Endothelial cell (in vitro differentiated cells): ENCODE data around the gene AMBP. TPM values are rescaled to one million over a fixed set of nuclear protein-coding genes. Genes with fewer than 3 reads are reported as not detected.

Source experiments
- DNase-seq: peaks from one replicate; pipeline ENCODE4 v3.0.0; 2021; ENCODE audit warnings: low spot score
- H3K27ac Mint-ChIP-seq: one replicate; pipeline ENCODE4 v1.8.0; 2021; ENCODE audit warnings: mixed read lengths, inconsistent platforms; ENCODE audit not compliant: unreplicated experiment
- H3K27me3 Mint-ChIP-seq: one replicate; pipeline ENCODE4 v1.8.0; 2021; ENCODE audit warnings: mild to moderate bottlenecking, moderate library complexity, mixed read lengths, inconsistent platforms; ENCODE audit not compliant: unreplicated experiment
- H3K36me3 Mint-ChIP-seq: one replicate; pipeline ENCODE4 v1.8.0; 2021; ENCODE audit warnings: mild to moderate bottlenecking, low read depth, mixed read lengths, inconsistent platforms; ENCODE audit not compliant: unreplicated experiment
- H3K4me1 Mint-ChIP-seq: one replicate; pipeline ENCODE4 v1.8.0; 2021; ENCODE audit warnings: mild to moderate bottlenecking, mixed read lengths, inconsistent platforms; ENCODE audit not compliant: unreplicated experiment
- H3K4me3 Mint-ChIP-seq: one replicate; pipeline ENCODE4 v1.8.0; 2021; ENCODE audit warnings: mild to moderate bottlenecking, mixed read lengths, inconsistent platforms; ENCODE audit not compliant: unreplicated experiment
- H3K9me3 Mint-ChIP-seq: one replicate; pipeline ENCODE4 v1.8.0; 2021; ENCODE audit warnings: mixed read lengths, inconsistent platforms; ENCODE audit not compliant: unreplicated experiment
- CTCF ChIP-seq: fragments of 200-600 bp; sonication (generic); IDR thresholded peaks from one replicate; pipeline ENCODE4 v1.5.0; 2021; ENCODE audit warnings: antibody characterized with exemption; ENCODE audit not compliant: unreplicated experiment
- total RNA-seq: library from RNA; stranded (reverse); fragmentation: NEBNext Ultra II Directional; extraction: Animal tissue kit (Norgen Biotek cat#: 25700); gene quantifications from one replicate; pipeline ENCODE4 v1.2.1, GENCODE V29; 2021; ENCODE audit not compliant: unreplicated experiment

Gene AMBP
- total RNA-seq, 1 donor from 2014 or later = not detected

- Mint-ChIP-seq H3K9me3 (no peaks in the 10 kb centered on the region), H3K27ac (no peak overlapping the region), H3K36me3 (peaks cover 40% of the 10 kb centered on the region), H3K4me1 (peaks cover 17% of the 10 kb centered on the region), H3K4me3 (peak overlapping the region; percentile 43), H3K27me3 (peaks cover 8% of the 10 kb centered on the region)
- DNase-seq = no peak
- TF ChIP-seq CTCF = no peak
Measured at GRCh38 chr9:114029311-114030170, 48.6 kb downstream of the AMBP start.

DNA sequence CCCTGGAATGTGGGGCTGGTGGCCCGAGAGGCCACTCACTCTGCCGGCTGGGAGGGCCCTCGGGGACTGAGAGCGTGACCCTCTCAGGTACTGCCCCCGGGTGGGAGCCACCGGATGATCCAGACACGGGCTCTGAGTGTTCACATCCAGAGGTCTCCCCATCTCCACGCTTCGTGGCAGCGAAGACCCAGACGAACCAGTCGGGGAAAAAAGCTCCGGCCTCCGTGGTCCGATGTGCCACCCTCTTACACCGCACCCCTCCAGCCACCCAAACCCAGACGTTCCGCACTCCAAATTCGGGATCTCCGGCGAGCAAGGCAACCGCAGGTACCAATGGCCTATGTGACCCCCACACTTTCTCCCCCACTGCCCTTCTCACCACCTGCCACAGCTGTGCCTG lies 49.5 kb downstream of the AMBP start:
- no peak for DNase-seq
- Mint-ChIP-seq H3K9me3 (peaks cover 7% of the 10 kb centered on the region), H3K4me3 (no peak overlapping the region), H3K27ac (no peak overlapping the region), H3K27me3 (peaks cover 4% of the 10 kb centered on the region), H3K4me1 (peaks cover 17% of the 10 kb centered on the region), H3K36me3 (peaks cover 42% of the 10 kb centered on the region)
- TF ChIP-seq CTCF = no peak

DNA sequence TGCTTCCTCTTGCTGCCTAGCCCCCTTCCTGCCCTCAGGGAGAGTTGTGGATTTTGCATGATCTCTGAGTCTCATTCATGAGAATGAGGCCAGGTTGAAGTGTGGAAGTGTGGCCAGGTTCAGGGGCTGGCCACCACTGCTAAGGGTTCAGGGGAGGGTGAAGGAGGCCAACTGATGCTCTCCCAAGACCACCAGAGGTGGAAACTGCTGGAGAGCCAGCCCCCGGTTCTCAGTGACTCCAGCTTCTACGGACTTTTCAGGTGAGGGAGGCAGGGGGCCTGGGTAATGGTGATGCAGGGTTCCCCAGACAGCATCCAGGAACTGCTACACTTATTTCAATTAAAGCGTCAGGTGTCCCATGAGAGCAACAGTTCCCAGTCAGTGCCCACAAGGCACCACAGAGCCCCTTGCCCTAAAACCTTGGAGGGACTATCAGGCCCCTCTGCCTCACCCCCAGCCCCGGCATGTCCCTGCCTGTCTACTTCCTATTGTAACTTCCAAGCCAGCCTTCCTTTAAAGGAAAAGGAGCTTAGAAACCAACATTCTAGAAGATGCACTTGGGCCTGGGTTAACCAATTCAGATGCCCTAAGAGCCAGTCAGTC lies 50.1 kb downstream of the AMBP start:
- TF ChIP-seq CTCF = no peak
- Mint-ChIP-seq H3K9me3 (peaks cover 7% of the 10 kb centered on the region), H3K4me1 (peaks cover 17% of the 10 kb centered on the region), H3K27ac (no peak overlapping the region), H3K27me3 (peaks cover 2% of the 10 kb centered on the region), H3K4me3 (no peak overlapping the region), H3K36me3 (peaks cover 43% of the 10 kb centered on the region)
- no peak for DNase-seq

DNA sequence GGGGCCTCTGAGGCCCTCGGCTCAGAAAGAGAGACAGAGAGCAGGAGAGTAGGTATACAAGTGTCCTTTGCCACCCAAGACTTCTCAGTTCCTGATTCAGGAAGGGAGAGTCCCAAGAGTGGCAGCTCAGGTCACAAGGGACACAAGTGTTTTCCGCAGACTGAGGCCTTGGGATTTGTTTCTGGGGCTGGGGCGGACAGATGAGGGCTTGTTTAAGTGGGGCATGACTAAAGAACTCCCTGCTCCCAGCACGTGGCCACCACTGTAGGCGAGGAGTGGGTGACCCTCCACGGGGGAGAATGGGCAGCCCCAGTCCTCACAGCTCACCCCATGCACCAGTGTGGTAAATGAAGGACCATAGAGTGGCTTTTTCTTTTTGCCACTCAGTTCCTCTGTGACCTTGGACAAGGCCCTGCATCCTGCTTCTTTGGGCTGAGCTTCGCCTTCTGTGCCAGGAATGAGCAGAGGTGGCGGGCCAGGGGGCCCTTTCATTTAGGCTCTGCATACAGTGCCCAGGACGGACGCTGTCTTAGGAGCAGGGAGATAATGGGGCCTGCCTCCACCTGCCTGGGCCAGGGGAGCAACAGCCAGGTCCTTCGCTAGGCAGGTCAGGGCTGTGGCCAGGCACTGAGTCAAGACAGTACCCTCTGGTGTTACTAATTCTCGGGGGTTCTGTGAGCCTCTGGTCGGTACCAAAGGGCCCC lies 50.8 kb downstream of the AMBP start:
- H3K4me3 Mint-ChIP-seq = no peak overlapping the region
- TF ChIP-seq CTCF = no peak
- H3K27ac Mint-ChIP-seq = no peak overlapping the region
- peaks cover 2% of the 10 kb centered on the region for H3K27me3 Mint-ChIP-seq
- peaks cover 7% of the 10 kb centered on the region for H3K9me3 Mint-ChIP-seq
- DNase-seq = no peak
- peaks cover 43% of the 10 kb centered on the region for H3K36me3 Mint-ChIP-seq
- H3K4me1 Mint-ChIP-seq = peaks cover 17% of the 10 kb centered on the region
